Prostate gland (tissue), 2 donors: ENCODE measurements around the gene CEP104. TPM values are rescaled to one million over a fixed set of nuclear protein-coding genes. Genes with fewer than 3 reads are reported as not detected.

ENCODE experiments used
- DNase-seq: peaks from one replicate; pipeline ENCODE4 v3.0.0-alpha.2; 2019; ENCODE audit warnings: low spot score
- H3K27ac ChIP-seq, 2 donors: fragments of 200-600 bp; sonication (generic); 2 replicates each; pipeline ENCODE4 v1.5.1; 2017 to 2019
- H3K27me3 ChIP-seq: fragments of 200-600 bp; sonication (generic); replicated peaks from 2 replicates; pipeline ENCODE4 v1.5.1; 2019; ENCODE audit not compliant: insufficient read depth
- H3K36me3 ChIP-seq, 2 donors: fragments of 200-600 bp; sonication (generic); 1 replicate in 1 of 2; 2 replicates in 1 of 2; pipeline versions ENCODE4 v1.5.1 to v1.8.1; 2017 to 2019
- H3K4me1 ChIP-seq: fragments of 200-600 bp; sonication (generic); replicated peaks from 2 replicates; pipeline ENCODE4 v1.5.1; 2019
- H3K4me3 ChIP-seq, 2 donors: fragments of 200-600 bp; sonication (generic); 2 replicates each; pipeline ENCODE4 v1.5.1; 2017 to 2019
- H3K9me3 ChIP-seq: fragments of 200-600 bp; sonication (generic); 2 replicates; pipeline ENCODE4 v1.5.1; 2017
- POLR2A ChIP-seq: fragments of 450-650 bp; IDR thresholded peaks from one replicate; pipeline ENCODE4 v1.6.1; 2016; ENCODE audit warnings: antibody characterized with exemption, mild to moderate bottlenecking
- POLR2AphosphoS5 ChIP-seq: sonication (generic); formaldehyde crosslinking; IDR thresholded peaks from one replicate; pipeline ENCODE4 v1.6.1; 2017; ENCODE audit warnings: antibody characterized with exemption
- WGBS: methylation state at CpG from one replicate; pipeline ENCODE4 v1.1.5; 2018; 5-methylcytosine and 5-hydroxymethylcytosine counted together
- intact Hi-C: fragments of 100-400 bp; cut with DNase I; formaldehyde crosslinking; loops from one replicate; pipeline ENCODE4 v1.14.2; 2022
- total RNA-seq, 2 donors: library from RNA; depleted of rRNA; stranded (reverse); fragments of >200 nt; gene quantifications; one replicate each; pipeline ENCODE4 v1.1.0, GENCODE V29; 2016
- TF ChIP-seq, protein P1 (sequence below), 4 experiments: fragments of 200-600 bp in 2 of 4; fragments of 450-650 bp in 2 of 4; sonication (generic) in 2 of 4; IDR thresholded peaks; 1 replicate in 3 of 4; 2 replicates in 1 of 4; pipeline ENCODE4 v1.5.1; 2016 to 2019; ENCODE audit warnings: antibody characterized with exemption in 4 of 4, mild to moderate bottlenecking in 2 of 4, moderate library complexity in 2 of 4

The CEP104 gene
- total RNA-seq, 2 donors from 2014 or later, result 20.9 to 28.5 TPM

DNA sequence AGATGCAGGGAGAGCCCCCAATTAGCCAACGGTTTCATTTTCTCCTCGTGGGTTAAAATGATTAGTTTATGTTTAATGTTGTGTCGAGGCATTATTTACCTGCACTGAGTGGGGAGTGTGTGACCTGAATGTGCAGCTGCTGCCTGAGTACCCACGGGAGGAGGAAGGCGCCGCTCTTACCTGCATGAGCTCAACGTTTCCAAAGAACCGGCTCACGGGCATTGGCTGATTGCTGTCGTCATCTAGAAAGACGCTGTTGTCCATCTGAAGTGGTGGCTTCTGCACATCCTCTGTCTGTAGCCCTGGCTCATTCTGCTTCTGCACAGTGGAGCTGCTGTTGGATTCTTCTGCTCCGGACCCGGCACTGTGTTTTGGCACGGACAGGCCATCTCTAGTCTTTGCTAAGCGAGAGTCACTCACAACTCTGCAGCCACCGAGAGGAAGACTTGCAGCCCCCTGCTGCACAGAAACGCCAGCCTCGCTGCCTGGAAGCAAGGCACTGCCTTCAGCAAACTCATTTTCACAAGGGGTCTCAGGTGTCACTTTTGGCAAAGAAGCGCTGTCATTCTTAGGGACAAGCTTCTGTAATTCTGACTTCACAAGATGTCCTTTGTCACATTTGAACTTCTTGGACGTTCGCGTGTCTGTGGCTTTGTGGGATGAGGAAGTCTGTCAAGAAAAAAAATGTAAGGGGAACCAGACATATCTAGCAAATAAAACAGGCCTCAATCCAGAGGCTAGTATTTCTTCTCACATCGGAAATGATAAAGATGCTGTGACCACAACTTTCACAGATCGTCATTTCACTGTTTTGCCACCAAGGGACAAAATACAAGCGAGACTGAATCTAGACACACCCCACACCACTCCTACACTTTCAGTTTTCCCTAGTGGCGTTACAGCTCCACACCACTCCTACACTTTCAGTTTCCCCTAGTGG is 33.6 kb upstream of the CEP104 start:
- Histone ChIP-seq H3K27me3 (no peaks in the 10 kb centered on the region), H3K4me3 (no peak overlapping the region), H3K36me3 (peaks cover 0 to 5% of the 10 kb centered on the region in 2 donors), H3K9me3 (no peaks in the 10 kb centered on the region), H3K4me1 (no peaks in the 10 kb centered on the region), H3K27ac (no peak overlapping the region)
- intact Hi-C loops, result no loop called here
- WGBS, result 81% methylated on average over 26 of the region's 26 CpGs
- TF ChIP-seq, protein P1, sequence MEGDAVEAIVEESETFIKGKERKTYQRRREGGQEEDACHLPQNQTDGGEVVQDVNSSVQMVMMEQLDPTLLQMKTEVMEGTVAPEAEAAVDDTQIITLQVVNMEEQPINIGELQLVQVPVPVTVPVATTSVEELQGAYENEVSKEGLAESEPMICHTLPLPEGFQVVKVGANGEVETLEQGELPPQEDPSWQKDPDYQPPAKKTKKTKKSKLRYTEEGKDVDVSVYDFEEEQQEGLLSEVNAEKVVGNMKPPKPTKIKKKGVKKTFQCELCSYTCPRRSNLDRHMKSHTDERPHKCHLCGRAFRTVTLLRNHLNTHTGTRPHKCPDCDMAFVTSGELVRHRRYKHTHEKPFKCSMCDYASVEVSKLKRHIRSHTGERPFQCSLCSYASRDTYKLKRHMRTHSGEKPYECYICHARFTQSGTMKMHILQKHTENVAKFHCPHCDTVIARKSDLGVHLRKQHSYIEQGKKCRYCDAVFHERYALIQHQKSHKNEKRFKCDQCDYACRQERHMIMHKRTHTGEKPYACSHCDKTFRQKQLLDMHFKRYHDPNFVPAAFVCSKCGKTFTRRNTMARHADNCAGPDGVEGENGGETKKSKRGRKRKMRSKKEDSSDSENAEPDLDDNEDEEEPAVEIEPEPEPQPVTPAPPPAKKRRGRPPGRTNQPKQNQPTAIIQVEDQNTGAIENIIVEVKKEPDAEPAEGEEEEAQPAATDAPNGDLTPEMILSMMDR (IDR thresholded peaks at IDR 0.05), result no peak
- TF ChIP-seq POLR2A, result no peak
- TF ChIP-seq POLR2AphosphoS5, result no peak
- DNase-seq, result no peak

DNA sequence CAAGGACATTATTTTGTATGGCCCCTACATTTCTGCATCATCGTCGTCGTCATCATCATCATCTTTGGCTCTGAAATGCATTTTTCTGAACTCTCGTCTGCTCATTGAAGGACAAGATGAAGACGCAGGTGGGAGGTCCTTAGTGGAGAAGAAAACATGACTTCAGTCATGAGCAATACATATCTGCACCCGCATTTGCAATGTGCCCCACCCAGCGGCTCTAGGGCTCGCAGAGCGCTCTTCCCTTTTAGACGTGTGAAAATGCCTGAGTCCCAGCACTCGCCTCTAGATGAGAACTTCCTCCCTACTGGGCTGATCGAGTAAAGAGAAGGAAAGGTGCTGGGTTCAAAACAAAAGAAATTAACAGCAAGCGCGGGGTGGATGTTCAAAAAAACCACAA is 32.9 kb upstream of the CEP104 start:
- TF ChIP-seq, protein P1 (IDR thresholded peaks at IDR 0.05), result no peak
- TF ChIP-seq POLR2A (no peak), POLR2AphosphoS5 (no peak)
- no peaks in the 10 kb centered on the region for H3K9me3 ChIP-seq
- intact Hi-C loops, result no loop called here
- no peak overlapping the region for H3K4me3 ChIP-seq
- WGBS, result 92% methylated on average over 14 of the region's 14 CpGs
- DNase-seq, result no peak
- no peaks in the 10 kb centered on the region for H3K27me3 ChIP-seq
- H3K27ac ChIP-seq, result no peak overlapping the region
- H3K36me3 ChIP-seq, result peaks cover 0 to 5% of the 10 kb centered on the region in 2 donors
- H3K4me1 ChIP-seq, result no peaks in the 10 kb centered on the region

DNA sequence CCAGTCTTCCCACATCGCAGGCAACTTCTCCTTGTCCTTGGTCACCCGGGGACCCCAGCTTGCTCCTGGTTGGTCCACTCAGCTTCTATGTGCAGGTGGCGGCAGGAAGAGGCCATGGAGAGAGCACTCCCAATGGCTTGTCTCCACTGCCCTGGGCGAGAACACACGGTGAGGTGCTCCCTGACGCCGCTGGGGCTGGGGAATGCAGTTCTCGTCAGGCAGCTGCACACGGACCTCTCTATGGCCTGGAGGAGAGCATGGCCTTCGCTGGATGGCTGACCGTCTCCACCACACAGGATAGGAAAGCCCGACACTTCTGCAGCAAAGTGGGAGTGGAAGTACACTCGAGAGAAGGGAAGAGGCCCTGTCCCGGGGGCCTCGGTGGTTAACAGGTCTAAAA is 31.3 kb upstream of the CEP104 start:
- intact Hi-C loops, result no loop called here
- TF ChIP-seq POLR2AphosphoS5 (no peak), POLR2A (no peak)
- TF ChIP-seq, protein P1 (IDR thresholded peaks at IDR 0.05), result no peak
- DNase-seq, result no peak
- Histone ChIP-seq H3K4me1 (no peaks in the 10 kb centered on the region), H3K27ac (no peak overlapping the region), H3K4me3 (no peak overlapping the region), H3K27me3 (no peaks in the 10 kb centered on the region), H3K36me3 (peaks cover 0 to 5% of the 10 kb centered on the region in 2 donors), H3K9me3 (no peaks in the 10 kb centered on the region)
- WGBS, result 89% methylated on average over 15 of the region's 15 CpGs

DNA sequence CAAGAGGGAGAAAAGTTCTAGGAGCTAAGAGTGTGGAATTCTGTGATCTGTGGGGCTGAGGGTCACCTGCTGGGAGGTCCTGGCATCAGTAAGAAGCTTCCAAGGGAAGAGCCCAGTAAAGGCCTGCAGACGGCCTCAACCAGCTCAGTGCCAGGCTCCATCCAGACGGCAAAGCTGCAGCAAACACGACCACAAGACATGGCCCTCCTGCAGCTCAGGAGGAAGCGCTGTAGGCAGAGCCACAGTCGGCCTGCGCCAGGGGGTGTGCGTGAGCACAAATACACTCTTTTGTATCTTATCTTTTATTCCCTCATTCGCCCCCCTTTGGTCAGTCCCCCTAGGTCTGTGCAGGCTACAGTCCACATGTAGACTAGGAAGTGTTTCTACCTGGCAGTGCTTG is 29.7 kb upstream of the CEP104 start:
- TF ChIP-seq POLR2AphosphoS5 (no peak), POLR2A (no peak)
- TF ChIP-seq, protein P1 (IDR thresholded peaks at IDR 0.05), result no peak
- WGBS, result 80% methylated on average over 8 of the region's 8 CpGs

More for the DNA sequence above, 29.7 kb upstream of the CEP104 start:
- intact Hi-C loops, result no loop called here
- no peaks in the 10 kb centered on the region for H3K9me3 ChIP-seq
- H3K27ac ChIP-seq, result no peak overlapping the region
- DNase-seq, result no peak
- H3K4me1 ChIP-seq, result no peaks in the 10 kb centered on the region
- H3K36me3 ChIP-seq, result peaks cover 0 to 5% of the 10 kb centered on the region in 2 donors
- H3K4me3 ChIP-seq, result no peak overlapping the region
- no peaks in the 10 kb centered on the region for H3K27me3 ChIP-seq
